K562 (cell line): ENCODE measurements around the gene STARD13. TPM values are rescaled to one million over a fixed set of nuclear protein-coding genes. Genes with fewer than 3 reads are reported as not detected.

ENCODE experiments used
- ATAC-seq: fragments of 200-7000 bp; cut with Tn5 transposase; 3 replicates; pipeline ENCODE4 v1.9.1; 2020; ENCODE audit warnings: moderate library complexity
- BruUV-seq: library from RNA; stranded (reverse); fragments of 400-500 nt; replicated peaks from 2 replicates; lab custom pipeline; 2021; lab: Mats Ljungman, UMichigan
- CTCF ChIA-PET: fragments of 300-600 bp; formaldehyde crosslinking; extraction: SDS; loops from one replicate; lab custom pipeline; 2021; ENCODE audit warnings: low intra/inter-chr PET ratio; lab: Yijun Ruan, JAX
- POLR2A ChIA-PET: fragments of 300-600, 350-650 bp; sonication (Branson Sonifier 250); formaldehyde crosslinking; extraction: SDS; loops from one replicate; lab custom pipeline; 2021; ENCODE audit warnings: antibody characterized with exemption, inconsistent platforms; lab: Yijun Ruan, JAX
- DNase-seq, 4 experiments: peaks; one replicate each; pipeline versions ENCODE4 v3.0.0 to v3.0.0-alpha.2; 2011 to 2018; ENCODE audit warnings: low spot score in 3 of 4, mixed read lengths in 3 of 4; ENCODE audit errors: extremely low read depth in 1 of 4
- FAIRE-seq: peaks from 2 replicates; lab custom pipeline; 2011; peaks lifted over from hg19 to GRCh38; lab: Jason Lieb, UNC
- H2AFZ ChIP-seq: 2 replicates; pipeline ENCODE4 v1.6.0; 2011; ENCODE audit warnings: low read depth, low read length, control low read depth, inconsistent platforms
- H3K27ac ChIP-seq: fragments of 200-600 bp; 3 replicates; pipeline ENCODE4 v1.8.0; 2011; ENCODE audit warnings: low read depth, mild to moderate bottlenecking, control low read depth, inconsistent platforms, low read length, moderate library complexity, mixed read lengths; ENCODE audit errors: extremely low read depth
- H3K27me3 ChIP-seq, 2 experiments: fragments of 300-600 bp in 1 of 2; 2 replicates in 1 of 2; 3 replicates in 1 of 2; pipeline versions ENCODE4 v1.6.0 to v1.8.0; 2011; ENCODE audit warnings: inconsistent platforms in 2 of 2, low read length in 2 of 2, mild to moderate bottlenecking in 1 of 2, mixed read lengths in 1 of 2, moderate library complexity in 1 of 2; ENCODE audit not compliant: control insufficient read depth in 2 of 2, insufficient read depth in 2 of 2
- H3K36me3 ChIP-seq: fragments of 300-600 bp; 3 replicates; pipeline ENCODE4 v1.8.0; 2011; ENCODE audit warnings: mild to moderate bottlenecking, low read length, inconsistent platforms; ENCODE audit not compliant: control insufficient read depth, insufficient read depth
- H3K4me1 ChIP-seq, 2 experiments: fragments of 200-600 bp in 1 of 2; replicated peaks in 1 of 2; 2 replicates in 1 of 2; 3 replicates in 1 of 2; pipeline versions ENCODE4 v1.5.1 to v1.8.0; 2011; ENCODE audit warnings: inconsistent platforms in 2 of 2, low read length in 2 of 2, mild to moderate bottlenecking in 1 of 2, mixed read lengths in 1 of 2, moderate library complexity in 1 of 2; ENCODE audit not compliant: control insufficient read depth in 2 of 2, insufficient read depth in 2 of 2
- H3K4me2 ChIP-seq: 2 replicates; pipeline ENCODE4 v1.6.1; 2011; ENCODE audit warnings: low read length, control low read depth, inconsistent platforms, mixed read lengths; ENCODE audit not compliant: insufficient read depth
- H3K4me3 ChIP-seq: fragments of 200-600 bp; sonication (generic), shearing (Covaris generic); 2 replicates; pipeline ENCODE4 v1.5.1; 2016; ENCODE audit warnings: control low read depth, inconsistent platforms
- H3K79me2 ChIP-seq: fragments of 200-600 bp; 3 replicates; pipeline ENCODE4 v1.8.0; 2011; ENCODE audit warnings: low read length, inconsistent platforms; ENCODE audit not compliant: control insufficient read depth, insufficient read depth
- H3K9ac ChIP-seq, 2 experiments: 2 replicates each; pipeline versions ENCODE4 v1.6.0 to v1.6.1; 2011; ENCODE audit warnings: low read depth in 2 of 2, low read length in 2 of 2, control low read depth in 1 of 2, inconsistent platforms in 1 of 2, mild to moderate bottlenecking in 1 of 2, mixed read lengths in 1 of 2; ENCODE audit not compliant: insufficient read depth in 1 of 2
- H3K9me1 ChIP-seq: one replicate; pipeline ENCODE4 v1.6.0; 2011; ENCODE audit warnings: inconsistent platforms, mild to moderate bottlenecking, low read length, moderate library complexity; ENCODE audit not compliant: control insufficient read depth, insufficient read depth
- H3K9me3 ChIP-seq: replicated peaks from 2 replicates; pipeline ENCODE4 v1.5.1; 2011; ENCODE audit warnings: low read depth, low read length, inconsistent platforms; ENCODE audit not compliant: control insufficient read depth, insufficient read depth
- H4K20me1 ChIP-seq: replicated peaks from 2 replicates; pipeline ENCODE4 v1.6.1; 2011; ENCODE audit warnings: low read length, inconsistent platforms, mixed read lengths; ENCODE audit not compliant: control insufficient read depth, insufficient read depth
- HDAC6 ChIP-seq: IDR thresholded peaks from 2 replicates; pipeline ENCODE4 v1.6.1; 2012; ENCODE audit warnings: low read depth, mild to moderate bottlenecking, control low read depth, inconsistent platforms, low read length, moderate library complexity
- HES1 ChIP-seq: fragments of 450-650 bp; IDR thresholded peaks from 2 replicates; pipeline ENCODE4 v1.6.1; 2016; ENCODE audit warnings: low read depth, mild to moderate bottlenecking, moderate library complexity
- JUNB ChIP-seq: fragments of 450-650 bp; formaldehyde crosslinking; conservative IDR thresholded peaks from 2 replicates; pipeline ENCODE4 v1.4.0; 2020; ENCODE audit warnings: mild to moderate bottlenecking
- MLLT1 ChIP-seq, 2 experiments: fragments of 450-650 bp; IDR thresholded peaks; 2 replicates each; pipeline ENCODE4 v1.6.1; 2016
- PHF8 ChIP-seq: fragments of 200-600 bp; sonication (generic); IDR thresholded peaks from 2 replicates; pipeline ENCODE4 v1.6.1; 2012; ENCODE audit warnings: mixed run types, mild to moderate bottlenecking, inconsistent platforms, low read length, moderate library complexity, borderline replicate concordance
- RUNX1 ChIP-seq: sonication (generic); IDR thresholded peaks from 2 replicates; pipeline ENCODE4 v1.6.1; 2016; ENCODE audit warnings: antibody characterized with exemption, low read depth
- SAFB ChIP-seq: fragments of 200-400 bp; formaldehyde crosslinking; IDR thresholded peaks from 2 replicates; pipeline ENCODE4 v1.6.1; 2017; ENCODE audit warnings: low read depth, low read length, borderline replicate concordance
- SMAD1 ChIP-seq: fragments of 150-350 bp; IDR thresholded peaks from 2 replicates; pipeline ENCODE4 v1.6.1; 2014; ENCODE audit warnings: low read length, low read depth; ENCODE audit not compliant: partially characterized antibody
- SREBF1 ChIP-seq: fragments of 150-350 bp; IDR thresholded peaks from 2 replicates; pipeline ENCODE4 v1.6.1; 2014; ENCODE audit warnings: antibody characterized with exemption, low read depth, low read length, borderline replicate concordance
- USF1 ChIP-seq: sonication (generic); formaldehyde crosslinking; IDR thresholded peaks from 2 replicates; pipeline ENCODE4 v1.9.0; 2022; ENCODE audit warnings: mild to moderate bottlenecking, missing genetic modification reagents
- ZBTB12 ChIP-seq: fragments of 250-450 bp; sonication (Bioruptor Pico); IDR thresholded peaks from 2 replicates; pipeline ENCODE4 v1.4.0; 2020
- ZFPM2 ChIP-seq: fragments of 250-450 bp; sonication (Bioruptor Pico); IDR thresholded peaks from 2 replicates; pipeline ENCODE4 v1.5.1; 2022; ENCODE audit warnings: mild to moderate bottlenecking
- ZNF197 ChIP-seq: fragments of 200-800 bp; sonication (Bioruptor generic); IDR thresholded peaks from 2 replicates; pipeline ENCODE4 v1.6.1; 2016; ENCODE audit warnings: low read depth, missing genetic modification characterization, missing compliant biosample characterization
- ZNF280A ChIP-seq: fragments of 450-650 bp; IDR thresholded peaks from 2 replicates; pipeline ENCODE4 v1.6.1; 2018; ENCODE audit warnings: mild to moderate bottlenecking, low read depth; ENCODE audit not compliant: partially characterized antibody
- ZNF384 ChIP-seq: IDR thresholded peaks from 2 replicates; pipeline ENCODE4 v1.6.1; 2012; ENCODE audit warnings: low read depth, low read length, improper control_type of control experiment
- WGBS: fragments of 100-300 bp; shearing (Covaris generic); methylation state at CpG from one replicate; pipeline ENCODE4 v1.1.6; 2016; ENCODE audit warnings: low coverage, mixed read lengths; ENCODE audit not compliant: insufficient coverage; ENCODE audit errors: missing lambda C conversion rate; 5-methylcytosine and 5-hydroxymethylcytosine counted together
- in situ Hi-C: fragments of 300-500 bp; cut with MboI; formaldehyde crosslinking; loops from 4 replicates; pipeline ENCODE4 v1.15.0; 2018; ENCODE audit warnings: inconsistent platforms, mixed read lengths
- intact Hi-C: fragments of 100-400 bp; cut with micrococcal nuclease; formaldehyde crosslinking; loops from 2 replicates; pipeline ENCODE4 v1.14.2; 2022
- polyA plus RNA-seq, 8 experiments: library from polyadenylated mRNA; depleted of rRNA in 4 of 8; stranded (reverse) in 5 of 8; unstranded in 3 of 8; fragments of >200 nt; fragmentation: Nextera tagmentation in 2 of 8; fragmentation: Illumina TruSeq in 1 of 8; extraction: Ambion mirVana in 2 of 8; extraction: Trizol in 1 of 8; gene quantifications; 2 replicates each; pipeline versions ENCODE4 v1.2.1 to v1.2.3, GENCODE V29; 2011 to 2014; ENCODE audit warnings: inconsistent platforms in 1 of 8, missing spikeins in 1 of 8
- total RNA-seq, 7 experiments: library from RNA; depleted of rRNA in 6 of 7; stranded (reverse); fragments of >200 nt in 6 of 7; fragmentation: Illumina TruSeq in 2 of 7; extraction: Trizol in 2 of 7; gene quantifications; 2 replicates each; pipeline versions ENCODE4 v1.2.1 to v1.2.3, GENCODE V29; 2011 to 2021; ENCODE audit warnings: low replicate concordance in 1 of 7

STARD13 gene
- total and polyA plus RNA-seq, 9 of the 15 experiments (the other 6 are each of a cell fraction or from before 2014, with no cell fraction given), result 0.11 TPM; not detected in 8

- no TSS peak for BruUV-seq
- 0% methylated on average over 4 of the region's 4 CpGs for WGBS
- CTCF ChIA-PET, result no interaction called here
Measured at GRCh38 chr13:33244907-33245287, 40.7 kb downstream of the STARD13 start.

More at GRCh38 chr13:33244907-33245287, 40.7 kb downstream of the STARD13 start:
- Histone ChIP-seq H3K4me3 (no peak overlapping the region), H3K9me3 (no peaks in the 10 kb centered on the region), H3K4me1 (no peaks in the 10 kb centered on the region), H3K27me3 (no peaks in the 10 kb centered on the region), H3K79me2 (no peaks in the 10 kb centered on the region), H2AFZ (no peak overlapping the region), H3K9ac (no peak overlapping the region), H3K27ac (no peak overlapping the region), H4K20me1 (no peaks in the 10 kb centered on the region), H3K36me3 (no peaks in the 10 kb centered on the region), H3K9me1 (no peaks in the 10 kb centered on the region), H3K4me2 (no peak overlapping the region)
- no peak for ATAC-seq
- TF ChIP-seq USF1 (CRISPR knock-in tag) (no peak), ZNF384 (no peak), SMAD1 (no peak), MLLT1 (IDR thresholded peaks at IDR 0.05) (no peak), SREBF1 (no peak), SAFB (no peak), ZBTB12 (CRISPR knock-in tag) (no peak), ZNF197 (CRISPR knock-in tag) (no peak), JUNB (CRISPR knock-in tag) (no peak), ZFPM2 (CRISPR knock-in tag) (no peak), PHF8 (no peak), HES1 (no peak), HDAC6 (no peak), RUNX1 (no peak), ZNF280A (no peak)
- in situ Hi-C loops (loop anchor here (25.0 kb wide), 1 partner anchor 467 kb away; no protein-coding TSS in a partner anchor), intact Hi-C loops (no loop called here)
- POLR2A ChIA-PET, result no interaction called here
- no peak for FAIRE-seq
- no peak for DNase-seq
